Measurements from ENCODE around the gene SULT1A2. TPM values are rescaled to one million over a fixed set of nuclear protein-coding genes. Genes with fewer than 3 reads are reported as not detected.
"Not testable (repeated sequence)": the region's sequence is repeated elsewhere in the genome, so short reads cannot be mapped to it uniquely, and the experiment has no call there.

The SULT1A2 gene
- total and polyA plus RNA-seq, 9 donors: 0.13 to 1.6 (median 0.78) TPM

- peak; percentile 93 to 97 (median 95) for DNase-seq
- peak within 1 kb of the TSS; percentile 62 for H3K4me3 ChIP-seq
- intact Hi-C loops (cut with DNase I): no loop called here
- no peaks in the 10 kb centered on the region for H3K4me1 ChIP-seq (ENCODE audit: insufficient read depth)
- H3K27ac ChIP-seq: peak within 1 kb of the TSS; percentile 76 to 95
- no peaks in the 10 kb centered on the region for H3K27me3 ChIP-seq
- no peaks in the 10 kb centered on the region for H3K9me3 ChIP-seq
- TF ChIP-seq, protein P1, sequence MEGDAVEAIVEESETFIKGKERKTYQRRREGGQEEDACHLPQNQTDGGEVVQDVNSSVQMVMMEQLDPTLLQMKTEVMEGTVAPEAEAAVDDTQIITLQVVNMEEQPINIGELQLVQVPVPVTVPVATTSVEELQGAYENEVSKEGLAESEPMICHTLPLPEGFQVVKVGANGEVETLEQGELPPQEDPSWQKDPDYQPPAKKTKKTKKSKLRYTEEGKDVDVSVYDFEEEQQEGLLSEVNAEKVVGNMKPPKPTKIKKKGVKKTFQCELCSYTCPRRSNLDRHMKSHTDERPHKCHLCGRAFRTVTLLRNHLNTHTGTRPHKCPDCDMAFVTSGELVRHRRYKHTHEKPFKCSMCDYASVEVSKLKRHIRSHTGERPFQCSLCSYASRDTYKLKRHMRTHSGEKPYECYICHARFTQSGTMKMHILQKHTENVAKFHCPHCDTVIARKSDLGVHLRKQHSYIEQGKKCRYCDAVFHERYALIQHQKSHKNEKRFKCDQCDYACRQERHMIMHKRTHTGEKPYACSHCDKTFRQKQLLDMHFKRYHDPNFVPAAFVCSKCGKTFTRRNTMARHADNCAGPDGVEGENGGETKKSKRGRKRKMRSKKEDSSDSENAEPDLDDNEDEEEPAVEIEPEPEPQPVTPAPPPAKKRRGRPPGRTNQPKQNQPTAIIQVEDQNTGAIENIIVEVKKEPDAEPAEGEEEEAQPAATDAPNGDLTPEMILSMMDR (IDR thresholded peaks at IDR 0.05): peak; percentile 18 to 44 (median 24)
- peak; percentile 96 for TF ChIP-seq POLR2A (IDR thresholded peaks at IDR 0.05)
- TF ChIP-seq EP300 (IDR thresholded peaks at IDR 0.05): no peak
- 1% methylated on average over 60 to 87 of the region's 88 CpGs for WGBS, 3 donors
- H3K36me3 ChIP-seq: no peaks in the 10 kb centered on the region
Observed at GRCh38 chr16:28553776-28554633, 42.8 kb downstream of the SULT1A2 start, which contains the start of gene SGF29. SGF29 (plus strand) TSS chr16:28553920; CDS start chr16:28581070, 27,150 bp downstream.

DNA sequence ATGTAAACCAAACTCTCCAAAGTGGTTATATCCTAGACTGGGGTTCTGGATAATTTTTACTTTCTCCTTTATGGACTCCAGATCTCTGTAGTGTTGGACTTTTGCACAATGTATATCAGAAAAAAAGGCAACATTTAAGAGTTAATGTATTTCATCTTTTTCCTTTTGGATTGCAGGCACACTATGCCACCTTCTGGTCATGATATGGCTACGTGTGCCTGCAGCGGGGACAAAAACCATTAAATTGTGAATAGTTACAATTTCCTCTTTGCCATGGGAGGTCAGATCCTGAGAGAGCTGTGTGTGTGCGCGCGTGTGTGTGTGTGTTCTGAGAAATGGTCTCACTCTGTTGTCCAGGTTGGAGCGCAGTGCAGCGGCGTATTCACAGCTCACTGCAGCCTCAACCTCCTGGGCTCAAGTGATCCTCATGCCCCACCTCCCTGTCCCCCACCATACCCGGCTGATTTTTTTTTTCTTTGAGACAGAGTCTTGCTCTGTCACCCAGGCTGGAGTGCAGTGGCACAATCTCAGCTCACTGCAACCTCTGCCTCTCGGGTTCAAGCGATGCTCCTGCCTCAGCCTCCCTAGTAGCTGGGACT, 47.5 kb downstream of the SULT1A2 start:
- Histone ChIP-seq H3K9me3 (no peaks in the 10 kb centered on the region), H3K4me3 (no peak overlapping the region), H3K27ac (no peak overlapping the region), H3K36me3 (no peaks in the 10 kb centered on the region), H3K27me3 (no peaks in the 10 kb centered on the region), H3K4me1 (ENCODE audit: insufficient read depth) (no peaks in the 10 kb centered on the region)
- no peak for TF ChIP-seq EP300 (IDR thresholded peaks at IDR 0.05)
- TF ChIP-seq POLR2A (IDR thresholded peaks at IDR 0.05): no peak
- TF ChIP-seq, protein P1 (IDR thresholded peaks at IDR 0.05): peak in 2 of 3 donors; percentile 46 to 48
- WGBS, 3 donors: 37 to 39% (median 37%) methylated on average over 11 of the region's 11 CpGs
- no peak for DNase-seq
- intact Hi-C loops (cut with DNase I): loop anchor here in 2 of 4 donors (10.0 kb wide), 1 partner anchor 55 kb away; the partner anchor contains the start of genes APOBR (in 2 of the 2) and CLN3 (in 2 of the 2)

GRCh38 chr16:28548306-28548802, 48.5 kb downstream of the SULT1A2 start:
- intact Hi-C loops (cut with DNase I): loop anchor here in 2 of 4 donors (10.0 kb wide), 1 partner anchor 54 kb away; the partner anchor contains the start of genes APOBR (in 2 of the 2) and CLN3 (in 2 of the 2)
- WGBS, 3 donors: 65 to 71% (median 70%) methylated on average over 14 of the region's 14 CpGs
- Histone ChIP-seq H3K4me3 (no peak overlapping the region), H3K27ac (no peak overlapping the region), H3K36me3 (no peaks in the 10 kb centered on the region), H3K9me3 (no peaks in the 10 kb centered on the region), H3K27me3 (no peaks in the 10 kb centered on the region), H3K4me1 (ENCODE audit: insufficient read depth) (no peaks in the 10 kb centered on the region)
- no peak for TF ChIP-seq POLR2A (IDR thresholded peaks at IDR 0.05)
- TF ChIP-seq EP300 (IDR thresholded peaks at IDR 0.05): no peak
- TF ChIP-seq, protein P1 (IDR thresholded peaks at IDR 0.05): no peak
- no peak for DNase-seq

DNA sequence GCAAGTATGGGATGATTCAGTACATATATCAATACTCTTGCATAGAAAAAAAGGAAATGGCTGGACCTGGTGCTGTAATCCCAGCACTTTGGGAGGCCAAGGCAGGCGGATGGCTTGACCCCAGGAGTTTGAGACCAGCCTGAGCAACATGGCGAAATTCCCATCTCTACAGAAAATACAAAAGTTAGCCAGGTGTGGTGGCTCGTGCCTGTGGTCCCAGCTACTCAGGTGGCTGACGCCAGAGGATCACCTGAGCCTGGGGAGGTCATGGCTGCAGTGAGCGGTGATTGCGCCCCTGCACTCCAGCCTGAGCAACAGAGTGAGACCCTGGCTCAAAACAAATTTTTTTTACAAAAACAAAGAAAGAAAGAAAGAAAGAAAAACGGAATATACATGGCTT, 50.2 kb downstream of the SULT1A2 start:
- Histone ChIP-seq H3K36me3 (no peaks in the 10 kb centered on the region), H3K4me1 (ENCODE audit: insufficient read depth) (no peaks in the 10 kb centered on the region), H3K4me3 (no peak overlapping the region), H3K9me3 (no peaks in the 10 kb centered on the region), H3K27ac (no peak overlapping the region), H3K27me3 (no peaks in the 10 kb centered on the region)
- TF ChIP-seq, protein P1 (IDR thresholded peaks at IDR 0.05): no peak
- TF ChIP-seq POLR2A (IDR thresholded peaks at IDR 0.05) (no peak), EP300 (IDR thresholded peaks at IDR 0.05) (no peak)
- 75 to 89% (median 76%) methylated on average over 7 of the region's 7 CpGs for WGBS, 3 donors
- no peak for DNase-seq
- intact Hi-C loops (cut with DNase I): loop anchor here in 2 of 4 donors (10.0 kb wide), 1 partner anchor 52 kb away; the partner anchor contains the start of genes APOBR (in 2 of the 2) and CLN3 (in 2 of the 2)

DNA sequence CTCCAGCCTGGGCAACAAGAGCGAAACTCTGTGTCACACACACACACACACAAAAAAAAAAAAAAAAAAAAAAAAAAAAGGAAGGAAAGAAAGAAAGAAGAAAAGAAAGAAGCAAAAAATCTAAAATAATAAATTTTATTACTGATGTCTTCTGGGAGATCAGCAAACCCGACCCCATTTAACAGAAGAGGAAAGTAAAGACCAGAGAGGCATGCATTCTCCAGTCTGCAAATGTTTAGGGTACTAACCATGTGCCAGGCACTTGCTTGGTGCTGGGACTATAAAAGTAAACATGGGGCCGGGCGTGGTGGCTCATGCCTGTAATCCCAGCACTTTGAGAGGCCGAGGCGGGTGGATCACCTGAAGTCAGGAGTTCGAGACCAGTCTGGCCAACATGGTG, 50.9 kb downstream of the SULT1A2 start:
- not testable (repeated sequence) for DNase-seq; H3K4me3 ChIP-seq; H3K27me3 ChIP-seq; H3K4me1 ChIP-seq (ENCODE audit: insufficient read depth); H3K9me3 ChIP-seq; H3K27ac ChIP-seq; H3K36me3 ChIP-seq
- WGBS, 3 donors: 88 to 95% (median 90%) methylated on average over 7 of the region's 7 CpGs
- intact Hi-C loops (cut with DNase I): loop anchor here in 2 of 4 donors (10.0 kb wide), 1 partner anchor 51 kb away; the partner anchor contains the start of genes APOBR (in 2 of the 2) and CLN3 (in 2 of the 2)
